Transverse colon (tissue), 4 donors: ENCODE measurements around the gene CLGN.

Experiments used
- POLR2A ChIP-seq: fragments of 450-650 bp; IDR thresholded peaks from one replicate; pipeline ENCODE4 v1.6.1; 2016; ENCODE audit warnings: antibody characterized with exemption, mild to moderate bottlenecking, moderate library complexity
- POLR2AphosphoS5 ChIP-seq, 3 donors: sonication (generic); formaldehyde crosslinking; IDR thresholded peaks; one replicate each; pipeline ENCODE4 v1.6.1; 2016; ENCODE audit warnings: antibody characterized with exemption in 3 of 3
- TF ChIP-seq, protein P1 (sequence below), 5 experiments: fragments of 200-600 bp in 3 of 5; fragments of 450-650 bp in 2 of 5; sonication (generic) in 3 of 5; IDR thresholded peaks; 1 replicate in 2 of 5; 2 replicates in 3 of 5; pipeline ENCODE4 v1.5.1; 2016 to 2017; ENCODE audit warnings: antibody characterized with exemption in 5 of 5, inconsistent platforms in 3 of 5, mild to moderate bottlenecking in 2 of 5, moderate library complexity in 1 of 5

DNA sequence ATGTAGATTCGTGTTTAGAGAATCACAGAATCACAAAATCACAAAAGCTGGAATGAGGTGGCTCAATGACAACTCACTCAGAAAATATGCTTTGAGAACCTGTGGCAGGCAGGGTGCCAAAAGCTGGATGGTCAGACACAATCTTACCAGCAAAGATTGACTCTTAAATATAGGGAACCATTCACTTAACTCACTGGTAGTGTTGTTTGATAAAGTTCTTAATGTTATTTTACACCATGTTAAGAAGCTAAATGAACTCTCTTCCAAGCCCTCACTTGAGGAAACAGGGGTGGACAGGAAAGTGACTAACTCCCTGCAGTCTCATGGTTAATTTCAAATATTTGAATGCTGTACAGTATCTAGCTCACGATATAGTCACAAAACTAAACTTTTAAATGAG is 59.7 kb downstream of the CLGN start:
- no peak for TF ChIP-seq POLR2A
- TF ChIP-seq, protein P1, sequence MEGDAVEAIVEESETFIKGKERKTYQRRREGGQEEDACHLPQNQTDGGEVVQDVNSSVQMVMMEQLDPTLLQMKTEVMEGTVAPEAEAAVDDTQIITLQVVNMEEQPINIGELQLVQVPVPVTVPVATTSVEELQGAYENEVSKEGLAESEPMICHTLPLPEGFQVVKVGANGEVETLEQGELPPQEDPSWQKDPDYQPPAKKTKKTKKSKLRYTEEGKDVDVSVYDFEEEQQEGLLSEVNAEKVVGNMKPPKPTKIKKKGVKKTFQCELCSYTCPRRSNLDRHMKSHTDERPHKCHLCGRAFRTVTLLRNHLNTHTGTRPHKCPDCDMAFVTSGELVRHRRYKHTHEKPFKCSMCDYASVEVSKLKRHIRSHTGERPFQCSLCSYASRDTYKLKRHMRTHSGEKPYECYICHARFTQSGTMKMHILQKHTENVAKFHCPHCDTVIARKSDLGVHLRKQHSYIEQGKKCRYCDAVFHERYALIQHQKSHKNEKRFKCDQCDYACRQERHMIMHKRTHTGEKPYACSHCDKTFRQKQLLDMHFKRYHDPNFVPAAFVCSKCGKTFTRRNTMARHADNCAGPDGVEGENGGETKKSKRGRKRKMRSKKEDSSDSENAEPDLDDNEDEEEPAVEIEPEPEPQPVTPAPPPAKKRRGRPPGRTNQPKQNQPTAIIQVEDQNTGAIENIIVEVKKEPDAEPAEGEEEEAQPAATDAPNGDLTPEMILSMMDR (IDR thresholded peaks at IDR 0.05): no peak
- no peak for TF ChIP-seq POLR2AphosphoS5 (IDR thresholded peaks at IDR 0.05)
